ENCODE measurements around the gene SPEG.

The SPEG gene

GRCh38 chr2:219395609-219396008 is 39.0 kb upstream of the SPEG start:
- H3K27me3 ChIP-seq (ENCODE audit: control insufficient read depth in 5 of 5, insufficient read depth in 4 of 5, low read length in 5 of 5): peaks cover 0 to 2% (median 0%) of the 10 kb centered on the region in 5 donors
- H3K4me1 ChIP-seq (ENCODE audit: control insufficient read depth in 5 of 5, insufficient read depth in 5 of 5, low read length in 5 of 5): no peaks in the 10 kb centered on the region
- H3K36me3 ChIP-seq (ENCODE audit: control insufficient read depth in 5 of 5, insufficient read depth in 5 of 5, low read length in 5 of 5): no peaks in the 10 kb centered on the region
- no peaks in the 10 kb centered on the region for H3K9me3 ChIP-seq (ENCODE audit: control insufficient read depth in 5 of 5, low read length in 5 of 5)
- no peak overlapping the region for H3K27ac ChIP-seq (ENCODE audit: low read depth, low read length)
- H3K9ac ChIP-seq (ENCODE audit: low read length in 5 of 5): no peak overlapping the region
- H3K4me3 ChIP-seq (ENCODE audit: low read depth in 1 of 5, low read length in 5 of 5): no peak overlapping the region

GRCh38 chr2:219396863-219397457 is 37.7 kb upstream of the SPEG start:
- Histone ChIP-seq H3K27ac (ENCODE audit: low read depth, low read length) (no peak overlapping the region), H3K4me3 (ENCODE audit: low read depth in 1 of 5, low read length in 5 of 5) (no peak overlapping the region), H3K36me3 (ENCODE audit: control insufficient read depth in 5 of 5, insufficient read depth in 5 of 5, low read length in 5 of 5) (no peaks in the 10 kb centered on the region), H3K27me3 (ENCODE audit: control insufficient read depth in 5 of 5, insufficient read depth in 4 of 5, low read length in 5 of 5) (peaks cover 0 to 2% (median 0%) of the 10 kb centered on the region in 5 donors), H3K9me3 (ENCODE audit: control insufficient read depth in 5 of 5, low read length in 5 of 5) (no peaks in the 10 kb centered on the region), H3K4me1 (ENCODE audit: control insufficient read depth in 5 of 5, insufficient read depth in 5 of 5, low read length in 5 of 5) (peaks cover 0 to 3% (median 0%) of the 10 kb centered on the region in 5 donors), H3K9ac (ENCODE audit: low read length in 5 of 5) (no peak overlapping the region)

GRCh38 chr2:219398721-219399363 is 35.8 kb upstream of the SPEG start:
- Histone ChIP-seq H3K27ac (ENCODE audit: low read depth, low read length) (no peak overlapping the region), H3K4me1 (ENCODE audit: control insufficient read depth in 5 of 5, insufficient read depth in 5 of 5, low read length in 5 of 5) (peaks cover 0 to 12% (median 0%) of the 10 kb centered on the region in 5 donors), H3K9me3 (ENCODE audit: control insufficient read depth in 5 of 5, low read length in 5 of 5) (no peaks in the 10 kb centered on the region), H3K4me3 (ENCODE audit: low read depth in 1 of 5, low read length in 5 of 5) (no peak overlapping the region), H3K9ac (ENCODE audit: low read length in 5 of 5) (no peak overlapping the region), H3K27me3 (ENCODE audit: control insufficient read depth in 5 of 5, insufficient read depth in 4 of 5, low read length in 5 of 5) (no peaks in the 10 kb centered on the region), H3K36me3 (ENCODE audit: control insufficient read depth in 5 of 5, insufficient read depth in 5 of 5, low read length in 5 of 5) (no peaks in the 10 kb centered on the region)

- H3K36me3 ChIP-seq (ENCODE audit: control insufficient read depth in 5 of 5, insufficient read depth in 5 of 5, low read length in 5 of 5): no peaks in the 10 kb centered on the region
- H3K27me3 ChIP-seq (ENCODE audit: control insufficient read depth in 5 of 5, insufficient read depth in 4 of 5, low read length in 5 of 5): peaks cover 0 to 3% (median 0%) of the 10 kb centered on the region in 5 donors
- H3K27ac ChIP-seq (ENCODE audit: low read depth, low read length): no peak overlapping the region
- no peaks in the 10 kb centered on the region for H3K9me3 ChIP-seq (ENCODE audit: control insufficient read depth in 5 of 5, low read length in 5 of 5)
- peaks cover 0 to 12% (median 0%) of the 10 kb centered on the region in 5 donors for H3K4me1 ChIP-seq (ENCODE audit: control insufficient read depth in 5 of 5, insufficient read depth in 5 of 5, low read length in 5 of 5)
- no peak overlapping the region for H3K4me3 ChIP-seq (ENCODE audit: low read depth in 1 of 5, low read length in 5 of 5)
- H3K9ac ChIP-seq (ENCODE audit: low read length in 5 of 5): no peak overlapping the region
Measured at GRCh38 chr2:219399716-219400478, 34.7 kb upstream of the SPEG start.

- Histone ChIP-seq H3K9ac (ENCODE audit: low read length in 5 of 5) (no peak overlapping the region), H3K27me3 (ENCODE audit: control insufficient read depth in 5 of 5, insufficient read depth in 4 of 5, low read length in 5 of 5) (peaks cover 0 to 3% (median under 1%) of the 10 kb centered on the region in 5 donors), H3K4me3 (ENCODE audit: low read depth in 1 of 5, low read length in 5 of 5) (no peak overlapping the region), H3K9me3 (ENCODE audit: control insufficient read depth in 5 of 5, low read length in 5 of 5) (no peaks in the 10 kb centered on the region), H3K27ac (ENCODE audit: low read depth, low read length) (no peak overlapping the region), H3K4me1 (ENCODE audit: control insufficient read depth in 5 of 5, insufficient read depth in 5 of 5, low read length in 5 of 5) (peaks cover 0 to 12% (median 0%) of the 10 kb centered on the region in 5 donors), H3K36me3 (ENCODE audit: control insufficient read depth in 5 of 5, insufficient read depth in 5 of 5, low read length in 5 of 5) (no peaks in the 10 kb centered on the region)
Measured at GRCh38 chr2:219400562-219400961, 34.1 kb upstream of the SPEG start.

- Histone ChIP-seq H3K9me3 (ENCODE audit: control insufficient read depth in 5 of 5, low read length in 5 of 5) (no peaks in the 10 kb centered on the region), H3K4me3 (ENCODE audit: low read depth in 1 of 5, low read length in 5 of 5) (no peak overlapping the region), H3K4me1 (ENCODE audit: control insufficient read depth in 5 of 5, insufficient read depth in 5 of 5, low read length in 5 of 5) (peaks cover 0 to 12% (median 0%) of the 10 kb centered on the region in 5 donors), H3K36me3 (ENCODE audit: control insufficient read depth in 5 of 5, insufficient read depth in 5 of 5, low read length in 5 of 5) (no peaks in the 10 kb centered on the region), H3K27me3 (ENCODE audit: control insufficient read depth in 5 of 5, insufficient read depth in 4 of 5, low read length in 5 of 5) (peaks cover 0 to 4% (median 2%) of the 10 kb centered on the region in 5 donors), H3K27ac (ENCODE audit: low read depth, low read length) (no peak overlapping the region), H3K9ac (ENCODE audit: low read length in 5 of 5) (no peak overlapping the region)
Measured at GRCh38 chr2:219401606-219402005, 33.0 kb upstream of the SPEG start.

- Histone ChIP-seq H3K4me3 (ENCODE audit: low read depth in 1 of 5, low read length in 5 of 5) (no peak overlapping the region), H3K27ac (ENCODE audit: low read depth, low read length) (no peak overlapping the region), H3K4me1 (ENCODE audit: control insufficient read depth in 5 of 5, insufficient read depth in 5 of 5, low read length in 5 of 5) (peaks cover 0 to 12% (median 0%) of the 10 kb centered on the region in 5 donors), H3K27me3 (ENCODE audit: control insufficient read depth in 5 of 5, insufficient read depth in 4 of 5, low read length in 5 of 5) (peaks cover 0 to 4% (median 2%) of the 10 kb centered on the region in 5 donors), H3K9me3 (ENCODE audit: control insufficient read depth in 5 of 5, low read length in 5 of 5) (no peaks in the 10 kb centered on the region), H3K36me3 (ENCODE audit: control insufficient read depth in 5 of 5, insufficient read depth in 5 of 5, low read length in 5 of 5) (no peaks in the 10 kb centered on the region), H3K9ac (ENCODE audit: low read length in 5 of 5) (no peak overlapping the region)
Measured at GRCh38 chr2:219402665-219403515, 31.8 kb upstream of the SPEG start.

- no peaks in the 10 kb centered on the region for H3K36me3 ChIP-seq (ENCODE audit: control insufficient read depth in 5 of 5, insufficient read depth in 5 of 5, low read length in 5 of 5)
- H3K9ac ChIP-seq (ENCODE audit: low read length in 5 of 5): no peak overlapping the region
- H3K27ac ChIP-seq (ENCODE audit: low read depth, low read length): no peak overlapping the region
- H3K4me3 ChIP-seq (ENCODE audit: low read depth in 1 of 5, low read length in 5 of 5): no peak overlapping the region
- H3K4me1 ChIP-seq (ENCODE audit: control insufficient read depth in 5 of 5, insufficient read depth in 5 of 5, low read length in 5 of 5): peaks cover 0 to 12% (median 0%) of the 10 kb centered on the region in 5 donors
- peaks cover 0 to 4% (median 2%) of the 10 kb centered on the region in 5 donors for H3K27me3 ChIP-seq (ENCODE audit: control insufficient read depth in 5 of 5, insufficient read depth in 4 of 5, low read length in 5 of 5)
- no peaks in the 10 kb centered on the region for H3K9me3 ChIP-seq (ENCODE audit: control insufficient read depth in 5 of 5, low read length in 5 of 5)
Measured at GRCh38 chr2:219403861-219404260, 30.8 kb upstream of the SPEG start.

- Histone ChIP-seq H3K4me3 (ENCODE audit: low read depth in 1 of 5, low read length in 5 of 5) (no peak overlapping the region), H3K27me3 (ENCODE audit: control insufficient read depth in 5 of 5, insufficient read depth in 4 of 5, low read length in 5 of 5) (peaks cover 0 to 4% (median 2%) of the 10 kb centered on the region in 5 donors), H3K27ac (ENCODE audit: low read depth, low read length) (no peak overlapping the region), H3K9me3 (ENCODE audit: control insufficient read depth in 5 of 5, low read length in 5 of 5) (no peaks in the 10 kb centered on the region), H3K9ac (ENCODE audit: low read length in 5 of 5) (no peak overlapping the region), H3K36me3 (ENCODE audit: control insufficient read depth in 5 of 5, insufficient read depth in 5 of 5, low read length in 5 of 5) (no peaks in the 10 kb centered on the region), H3K4me1 (ENCODE audit: control insufficient read depth in 5 of 5, insufficient read depth in 5 of 5, low read length in 5 of 5) (peaks cover 0 to 12% (median 0%) of the 10 kb centered on the region in 5 donors)
Measured at GRCh38 chr2:219404291-219404910, 30.2 kb upstream of the SPEG start.

Data from subcutaneous abdominal adipose tissue (tissue), 5 donors.